ENCODE data around the gene BANK1.

DNA sequence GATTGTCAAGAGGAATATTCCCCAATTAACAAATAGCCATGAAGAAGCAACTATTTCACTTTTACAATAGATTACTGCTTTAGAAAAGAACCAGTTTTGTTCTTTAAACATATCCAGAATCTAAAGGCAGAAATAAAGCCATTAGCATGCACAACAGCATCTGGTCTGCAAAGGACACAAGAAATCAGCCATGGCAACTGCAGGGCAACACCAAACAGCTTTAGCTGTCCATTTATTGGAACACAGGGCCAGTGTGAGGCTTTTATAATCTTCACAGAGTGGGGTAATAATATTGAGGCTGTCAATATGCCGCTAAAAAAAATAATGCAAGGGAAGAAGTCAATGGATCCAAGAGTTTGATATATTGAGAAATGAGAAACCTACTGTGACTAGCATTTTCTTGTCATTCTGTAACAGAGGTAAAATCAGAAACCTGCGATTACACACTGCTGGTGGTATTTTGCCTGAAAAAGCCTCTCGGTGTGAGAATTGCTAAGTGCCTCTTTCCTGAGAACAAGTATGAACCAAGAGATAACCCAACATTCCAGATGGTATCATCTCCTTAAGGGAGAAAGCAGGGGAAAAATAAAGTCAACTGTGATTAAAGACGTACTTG, 2.7 kb upstream of the BANK1 start:
- TF ChIP-seq EZH2 (IDR thresholded peaks at IDR 0.05): no peak
- TF ChIP-seq, protein P1, sequence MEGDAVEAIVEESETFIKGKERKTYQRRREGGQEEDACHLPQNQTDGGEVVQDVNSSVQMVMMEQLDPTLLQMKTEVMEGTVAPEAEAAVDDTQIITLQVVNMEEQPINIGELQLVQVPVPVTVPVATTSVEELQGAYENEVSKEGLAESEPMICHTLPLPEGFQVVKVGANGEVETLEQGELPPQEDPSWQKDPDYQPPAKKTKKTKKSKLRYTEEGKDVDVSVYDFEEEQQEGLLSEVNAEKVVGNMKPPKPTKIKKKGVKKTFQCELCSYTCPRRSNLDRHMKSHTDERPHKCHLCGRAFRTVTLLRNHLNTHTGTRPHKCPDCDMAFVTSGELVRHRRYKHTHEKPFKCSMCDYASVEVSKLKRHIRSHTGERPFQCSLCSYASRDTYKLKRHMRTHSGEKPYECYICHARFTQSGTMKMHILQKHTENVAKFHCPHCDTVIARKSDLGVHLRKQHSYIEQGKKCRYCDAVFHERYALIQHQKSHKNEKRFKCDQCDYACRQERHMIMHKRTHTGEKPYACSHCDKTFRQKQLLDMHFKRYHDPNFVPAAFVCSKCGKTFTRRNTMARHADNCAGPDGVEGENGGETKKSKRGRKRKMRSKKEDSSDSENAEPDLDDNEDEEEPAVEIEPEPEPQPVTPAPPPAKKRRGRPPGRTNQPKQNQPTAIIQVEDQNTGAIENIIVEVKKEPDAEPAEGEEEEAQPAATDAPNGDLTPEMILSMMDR (IDR thresholded peaks at IDR 0.05): no peak
